Neural cell (in vitro differentiated cells): ENCODE measurements around the gene SLF2. TPM values are rescaled to one million over a fixed set of nuclear protein-coding genes. Genes with fewer than 3 reads are reported as not detected.

Experiments used
- H2AFZ ChIP-seq: fragments of 200-600, 300-800 bp; sonication (generic), shearing (Covaris generic); 2 replicates; pipeline ENCODE4 v1.6.0; 2014; ENCODE audit warnings: low read depth, mild to moderate bottlenecking, antibody characterized with exemption, low read length, moderate library complexity
- H3F3A ChIP-seq: fragments of 200-600 bp; shearing (Covaris generic); 2 replicates; pipeline ENCODE4 v1.6.1; 2016; ENCODE audit warnings: mild to moderate bottlenecking, moderate library complexity, mixed read lengths, antibody characterized with exemption, low read length; ENCODE audit not compliant: insufficient read depth, poor library complexity, severe bottlenecking
- H3K27ac ChIP-seq: fragments of 200-600, 300-800 bp; sonication (generic), shearing (Covaris generic); 2 replicates; pipeline ENCODE4 v1.5.1; 2014; ENCODE audit warnings: mild to moderate bottlenecking, low read length, moderate library complexity
- H3K27me3 ChIP-seq: fragments of 300-800, 200-600 bp; sonication (generic), shearing (Covaris generic); 2 replicates; pipeline ENCODE4 v1.6.0; 2014; ENCODE audit warnings: mild to moderate bottlenecking, low read depth, low read length, moderate library complexity; ENCODE audit not compliant: insufficient read depth
- H3K36me3 ChIP-seq: fragments of 300-800, 200-600 bp; sonication (generic), shearing (Covaris generic); 2 replicates; pipeline ENCODE4 v1.5.1; 2014; ENCODE audit warnings: mild to moderate bottlenecking, antibody characterized with exemption, low read length, moderate library complexity; ENCODE audit not compliant: insufficient read depth
- H3K4me2 ChIP-seq: fragments of 300-800, 200-600 bp; sonication (generic), shearing (Covaris generic); 2 replicates; pipeline ENCODE4 v1.6.0; 2014; ENCODE audit warnings: mild to moderate bottlenecking, low read length
- H3K4me3 ChIP-seq: fragments of 300-800, 200-600 bp; sonication (generic), shearing (Covaris generic); 2 replicates; pipeline ENCODE4 v1.5.1; 2014; ENCODE audit warnings: mild to moderate bottlenecking, low read length, moderate library complexity
- H3K79me2 ChIP-seq: fragments of 200-600 bp; shearing (Covaris generic); replicated peaks from 2 replicates; pipeline ENCODE4 v1.6.0; 2014; ENCODE audit warnings: mild to moderate bottlenecking, low read length, moderate library complexity; ENCODE audit not compliant: insufficient read depth
- H3K9ac ChIP-seq: fragments of 300-800, 200-600 bp; sonication (generic), shearing (Covaris generic); 2 replicates; pipeline ENCODE4 v1.6.1; 2016; ENCODE audit warnings: mild to moderate bottlenecking, low read length, mixed read lengths
- H3K9me2 ChIP-seq: fragments of 200-600 bp; shearing (Covaris generic); 2 replicates; pipeline ENCODE4 v1.6.1; 2016; ENCODE audit warnings: mild to moderate bottlenecking, low read length, mixed read lengths; ENCODE audit not compliant: insufficient read depth
- H3K9me3 ChIP-seq: fragments of 200-600, 300-800 bp; sonication (generic), shearing (Covaris generic); 2 replicates; pipeline ENCODE4 v1.6.1; 2016; ENCODE audit warnings: mild to moderate bottlenecking, mixed run types, low read length, moderate library complexity, mixed read lengths
- H4K20me1 ChIP-seq: fragments of 200-600 bp; shearing (Covaris generic); 2 replicates; pipeline ENCODE4 v1.6.1; 2016; ENCODE audit warnings: mild to moderate bottlenecking, mixed run types; ENCODE audit not compliant: insufficient read depth
- CTCF ChIP-seq: fragments of 450-650 bp; IDR thresholded peaks from 2 replicates; pipeline ENCODE4 v1.5.1; 2014; ENCODE audit warnings: antibody characterized with exemption, mild to moderate bottlenecking, moderate library complexity; ENCODE audit not compliant: poor library complexity, severe bottlenecking
- EP300 ChIP-seq: fragments of 450-650 bp; conservative IDR thresholded peaks from 2 replicates; pipeline ENCODE4 v1.6.1; 2014; ENCODE audit warnings: antibody characterized with exemption, mild to moderate bottlenecking, moderate library complexity; ENCODE audit not compliant: poor library complexity, severe bottlenecking
- EZH2 ChIP-seq: fragments of 200-600, 300-800 bp; shearing (Covaris generic), sonication (generic); IDR thresholded peaks from 2 replicates; pipeline ENCODE4 v1.6.1; 2014; ENCODE audit warnings: antibody characterized with exemption, low read length, borderline replicate concordance, mild to moderate bottlenecking; ENCODE audit not compliant: insufficient read depth, poor library complexity, severe bottlenecking
- MXI1 ChIP-seq: fragments of 450-650 bp; conservative IDR thresholded peaks from 2 replicates; pipeline ENCODE4 v1.6.1; 2014; ENCODE audit warnings: antibody characterized with exemption, mild to moderate bottlenecking; ENCODE audit not compliant: poor library complexity, severe bottlenecking
- POLR2AphosphoS5 ChIP-seq: IDR thresholded peaks from 2 replicates; pipeline ENCODE4 v1.6.1; 2012
- RAD21 ChIP-seq: fragments of 450-650 bp; conservative IDR thresholded peaks from 2 replicates; pipeline ENCODE4 v1.6.1; 2014; ENCODE audit warnings: antibody characterized with exemption, mild to moderate bottlenecking, moderate library complexity
- REST ChIP-seq: IDR thresholded peaks from 2 replicates; pipeline ENCODE4 v1.6.1; 2012; ENCODE audit warnings: borderline replicate concordance
- SMC3 ChIP-seq: fragments of 450-650 bp; conservative IDR thresholded peaks from 2 replicates; pipeline ENCODE4 v1.6.1; 2014; ENCODE audit warnings: antibody characterized with exemption, mild to moderate bottlenecking, moderate library complexity; ENCODE audit not compliant: poor library complexity
- TAF1 ChIP-seq: IDR thresholded peaks from 2 replicates; pipeline ENCODE4 v1.6.1; 2012; ENCODE audit warnings: low read depth
- polyA plus RNA-seq: library from polyadenylated mRNA; depleted of rRNA; stranded (reverse); fragments of >200 nt; gene quantifications from 2 replicates; pipeline ENCODE4 v1.2.3, GENCODE V29; 2014

SLF2 gene
- polyA plus RNA-seq, 1 donor from 2014 or later = 43.0 TPM

GRCh38 chr10:100894589-100895294, 18.0 kb upstream of the SLF2 start:
- Histone ChIP-seq H3K4me3 (no peak overlapping the region), H3K9me3 (no peaks in the 10 kb centered on the region), H3K27me3 (no peaks in the 10 kb centered on the region), H3K27ac (no peak overlapping the region), H3K36me3 (no peaks in the 10 kb centered on the region), H3F3A (no peaks in the 10 kb centered on the region), H3K79me2 (no peaks in the 10 kb centered on the region), H3K4me2 (no peak overlapping the region), H4K20me1 (no peaks in the 10 kb centered on the region), H3K9ac (no peak overlapping the region), H3K9me2 (no peaks in the 10 kb centered on the region), H2AFZ (no peak overlapping the region)
- no peak for TF ChIP-seq POLR2AphosphoS5
- TF ChIP-seq CTCF = no peak
- TF ChIP-seq EZH2 = no peak
- TF ChIP-seq SMC3 = no peak
- no peak for TF ChIP-seq REST
- TF ChIP-seq MXI1 = no peak
- TF ChIP-seq EP300 = no peak
- TF ChIP-seq RAD21 = no peak
- TF ChIP-seq TAF1 = no peak

DNA sequence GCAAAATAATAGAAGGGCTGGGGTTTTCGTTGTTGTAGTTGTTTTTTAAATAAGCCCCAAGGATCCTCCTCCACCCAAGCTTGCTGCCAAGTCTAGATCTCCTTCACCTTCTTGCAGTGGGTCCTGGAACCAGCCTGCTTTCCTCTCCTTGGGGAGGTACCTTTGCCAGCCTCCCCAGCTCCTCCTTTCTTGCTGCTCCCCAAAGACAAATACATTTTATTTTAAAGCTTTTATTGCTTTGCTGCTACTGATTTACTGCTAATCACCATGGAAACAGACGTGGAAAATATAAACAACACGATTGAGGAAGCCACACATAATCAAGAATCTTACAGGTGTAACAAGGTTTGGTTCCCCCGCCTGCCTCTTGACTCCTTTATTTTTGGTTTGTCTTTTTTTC, 17.4 kb upstream of the SLF2 start:
- Histone ChIP-seq H3K79me2 (no peaks in the 10 kb centered on the region), H3K9ac (no peak overlapping the region), H3K4me2 (no peak overlapping the region), H3K4me3 (no peak overlapping the region), H3K36me3 (no peaks in the 10 kb centered on the region), H2AFZ (no peak overlapping the region), H3K9me3 (no peaks in the 10 kb centered on the region), H4K20me1 (no peaks in the 10 kb centered on the region), H3K9me2 (no peaks in the 10 kb centered on the region), H3K27ac (no peak overlapping the region), H3F3A (no peaks in the 10 kb centered on the region), H3K27me3 (no peaks in the 10 kb centered on the region)
- TF ChIP-seq RAD21 (no peak), EZH2 (no peak), EP300 (no peak), CTCF (no peak), TAF1 (no peak)
